HG02678 (cell line): Measurements from ENCODE around the gene RBP5.

ENCODE experiments used
- ATAC-seq: cut with Tn5 transposase; IDR thresholded peaks from one replicate; pipeline ENCODE4 v1.9.1; 2021; ENCODE audit warnings: mild to moderate bottlenecking, moderate library complexity; ENCODE audit not compliant: unreplicated experiment

RBP5 gene

GRCh38 chr12:7146228-7146627 lies 17.5 kb upstream of the RBP5 start:
- no peak for ATAC-seq

GRCh38 chr12:7145671-7146070 lies 17.0 kb upstream of the RBP5 start:
- no peak for ATAC-seq

DNA sequence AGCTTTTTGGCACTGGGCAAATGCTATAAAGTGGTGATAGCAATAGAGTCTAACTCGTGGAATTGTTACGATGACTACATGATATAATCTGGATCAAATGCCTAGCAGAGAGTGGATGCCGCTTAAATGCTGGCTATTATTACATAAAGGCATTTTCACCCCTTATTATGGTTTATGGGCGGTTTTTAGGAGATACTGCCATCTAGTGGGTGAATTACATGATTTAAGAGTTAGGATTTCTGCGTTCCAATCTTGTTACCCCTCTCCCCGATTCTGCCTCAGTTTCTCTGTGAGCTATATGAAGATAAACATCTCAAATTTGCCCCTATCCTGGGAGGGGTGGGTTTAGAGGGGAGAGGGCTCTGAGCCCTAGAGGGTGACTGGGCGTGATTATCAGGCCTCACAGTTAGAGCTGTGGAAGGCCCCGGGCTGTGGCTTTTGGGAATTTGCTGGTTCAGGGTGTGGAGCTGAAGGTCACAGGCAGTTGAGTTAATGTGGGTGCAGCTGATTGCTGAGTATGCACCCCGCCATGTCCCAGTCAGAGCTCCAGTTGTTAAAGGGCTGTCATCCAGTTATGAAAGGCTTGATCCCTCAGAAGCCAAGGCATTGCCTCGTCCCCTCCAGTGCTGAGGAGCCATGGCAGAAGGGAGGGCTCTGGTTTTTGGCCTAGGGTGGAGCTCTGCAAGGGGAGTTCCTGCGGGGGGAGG lies 15.9 kb upstream of the RBP5 start:
- no peak for ATAC-seq

- no peak for ATAC-seq
Measured at GRCh38 chr12:7143564-7143963, 14.9 kb upstream of the RBP5 start.

DNA sequence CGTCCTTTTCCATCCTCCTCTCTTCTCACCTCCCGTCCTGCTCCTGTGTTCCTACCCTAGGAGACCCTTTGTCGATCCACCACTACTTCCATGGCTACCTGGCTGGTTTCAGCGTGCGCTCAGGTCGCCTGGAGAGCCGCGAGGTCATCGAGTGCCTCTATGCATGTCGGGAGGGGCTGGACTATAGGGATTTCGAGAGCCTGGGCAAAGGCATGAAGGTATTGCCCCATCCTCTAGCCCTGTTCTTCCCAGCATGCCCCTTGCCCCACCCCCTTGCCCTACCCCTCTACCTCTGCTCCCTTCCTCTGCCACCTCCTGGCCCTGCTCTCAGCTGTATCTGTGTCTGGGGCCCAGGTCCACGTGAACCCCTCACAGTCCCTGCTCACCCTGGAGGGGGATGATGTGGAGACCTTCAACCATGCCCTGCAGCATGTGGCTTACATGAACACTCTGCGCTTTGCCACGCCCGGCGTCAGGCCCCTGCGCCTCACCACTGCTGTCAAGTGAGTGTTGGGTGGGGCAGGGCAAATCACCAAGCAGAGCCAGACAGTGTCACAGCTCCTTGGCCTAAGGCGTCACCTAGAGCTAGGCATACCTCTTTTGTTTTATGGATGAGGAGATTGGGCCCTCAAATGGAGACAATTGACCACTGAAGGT lies 14.2 kb upstream of the RBP5 start:
- no peak for ATAC-seq

- ATAC-seq = no peak
Measured at GRCh38 chr12:7142056-7142644, 13.5 kb upstream of the RBP5 start.

DNA sequence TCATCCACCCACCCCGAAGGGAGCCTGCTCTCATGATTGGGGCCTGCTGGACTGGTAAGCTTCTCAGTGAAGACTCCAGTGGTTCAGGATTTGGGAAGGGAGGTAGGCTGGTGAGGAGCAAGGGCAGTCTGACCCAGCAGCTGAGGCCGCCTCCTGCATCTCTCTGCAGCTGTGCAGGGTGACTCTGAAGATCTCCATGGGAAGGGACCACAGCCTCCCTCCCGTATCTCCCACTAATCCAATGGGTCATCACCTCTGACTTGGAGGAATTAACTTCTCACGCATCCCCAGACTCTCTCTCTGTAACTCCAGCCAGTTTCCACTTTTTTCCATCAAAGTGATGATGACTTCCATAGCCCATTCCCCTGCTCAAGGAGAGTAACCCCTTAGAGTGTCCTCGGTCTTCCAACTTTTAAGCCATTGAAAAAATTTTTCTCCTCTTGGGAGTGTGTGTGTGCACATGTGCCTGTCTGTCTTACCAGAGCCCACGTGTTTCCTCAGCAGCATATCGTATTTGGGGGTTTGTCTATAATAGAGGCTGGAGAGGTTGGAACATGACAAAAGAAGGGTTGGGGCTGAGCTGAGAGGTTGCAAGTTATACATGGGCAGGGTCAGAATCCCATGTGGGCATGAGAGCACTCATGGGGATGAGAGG lies 12.8 kb upstream of the RBP5 start:
- no peak for ATAC-seq

- ATAC-seq = no peak
Measured at GRCh38 chr12:7139200-7139599, 10.5 kb upstream of the RBP5 start.

GRCh38 chr12:7137908-7138307 lies 9.2 kb upstream of the RBP5 start:
- no peak for ATAC-seq

GRCh38 chr12:7136676-7137075 lies 8.0 kb upstream of the RBP5 start:
- ATAC-seq = no peak

GRCh38 chr12:7136071-7136470 lies 7.4 kb upstream of the RBP5 start:
- ATAC-seq = no peak

DNA sequence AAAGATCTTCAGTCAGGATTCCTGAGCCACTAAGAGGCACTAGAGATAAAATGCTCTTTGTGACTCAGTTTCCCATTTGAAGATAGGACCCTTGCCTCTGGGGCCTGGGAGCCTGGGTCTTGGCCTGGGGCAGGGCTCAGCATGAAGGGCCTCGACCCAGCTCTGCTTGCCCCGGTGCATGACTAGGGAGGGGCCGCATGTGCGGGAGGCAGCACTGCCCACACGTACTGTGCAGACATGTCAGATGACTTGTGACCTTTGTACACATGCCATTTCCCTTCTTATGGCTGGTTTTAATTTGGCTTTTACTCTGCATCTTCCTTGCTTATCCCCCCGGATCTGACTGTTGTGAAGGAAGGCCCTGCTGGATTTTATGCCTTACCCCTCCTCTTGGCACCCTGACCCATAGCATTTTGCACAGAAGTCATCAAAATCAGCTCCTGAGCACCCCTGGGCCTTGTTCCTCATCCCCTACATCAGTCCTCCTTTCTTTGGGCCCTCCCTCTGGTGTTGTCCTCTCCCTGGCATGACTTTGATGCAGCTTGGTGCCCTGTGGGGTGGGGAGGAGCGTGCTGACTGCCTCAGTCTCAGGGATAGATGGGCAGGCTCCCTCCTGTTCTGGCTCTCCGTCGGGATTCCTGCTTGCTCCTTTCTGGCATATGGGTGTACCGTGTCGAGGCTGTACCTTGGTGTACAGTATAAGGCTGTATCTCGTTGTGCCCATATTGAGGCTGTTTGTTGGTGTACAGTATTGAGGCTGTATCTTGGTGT lies 5.9 kb upstream of the RBP5 start:
- ATAC-seq = no peak

DNA sequence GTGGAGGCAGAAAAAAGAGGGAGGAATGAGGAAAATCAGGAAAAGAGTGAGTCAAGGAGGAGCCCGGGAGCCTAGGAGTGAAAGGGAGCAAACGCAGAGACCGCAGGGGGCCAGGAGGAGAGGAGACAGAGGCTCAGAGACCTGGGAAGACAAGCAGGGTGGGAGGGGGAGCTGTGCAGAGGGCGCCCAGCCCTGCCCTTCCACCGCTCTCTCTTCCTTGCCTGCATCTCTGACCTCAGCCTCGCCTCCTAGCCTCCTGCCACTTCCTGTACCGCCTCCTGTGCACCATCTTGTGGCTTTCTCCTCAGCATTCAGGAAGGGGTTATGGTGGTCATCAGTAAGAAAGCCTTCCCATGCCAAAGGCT lies 2.8 kb upstream of the RBP5 start:
- no peak for ATAC-seq

- peak; percentile 52 for ATAC-seq
Measured at GRCh38 chr12:7130701-7131501, 2.2 kb upstream of the RBP5 start.

GRCh38 chr12:7129872-7130691 lies 1.4 kb upstream of the RBP5 start, which contains the start of gene CLSTN3:
Gene CLSTN3, plus strand, starts transcription at chr12:7130371. Its CDS starts 278 bp downstream, at chr12:7130649.
- ATAC-seq = peak; percentile 75

- no peak for ATAC-seq
Measured at GRCh38 chr12:7129287-7129871, 690 bp upstream of the RBP5 start.

- no peak for ATAC-seq
Measured at GRCh38 chr12:7127916-7128626, 618 bp downstream of the RBP5 start.

- no peak for ATAC-seq
Measured at GRCh38 chr12:7125632-7126227, 3.0 kb downstream of the RBP5 start.
